Measurements from ENCODE around the gene SLC1A2. TPM values are rescaled to one million over a fixed set of nuclear protein-coding genes. Genes with fewer than 3 reads are reported as not detected.
A peak's percentile ranks its signal among the peaks of the same experiment; 100 is the strongest.

The SLC1A2 gene
- total and polyA plus RNA-seq, 2 of the 4 experiments (the other 2 are of a cell fraction): 0.15 to 0.54 TPM

DNA sequence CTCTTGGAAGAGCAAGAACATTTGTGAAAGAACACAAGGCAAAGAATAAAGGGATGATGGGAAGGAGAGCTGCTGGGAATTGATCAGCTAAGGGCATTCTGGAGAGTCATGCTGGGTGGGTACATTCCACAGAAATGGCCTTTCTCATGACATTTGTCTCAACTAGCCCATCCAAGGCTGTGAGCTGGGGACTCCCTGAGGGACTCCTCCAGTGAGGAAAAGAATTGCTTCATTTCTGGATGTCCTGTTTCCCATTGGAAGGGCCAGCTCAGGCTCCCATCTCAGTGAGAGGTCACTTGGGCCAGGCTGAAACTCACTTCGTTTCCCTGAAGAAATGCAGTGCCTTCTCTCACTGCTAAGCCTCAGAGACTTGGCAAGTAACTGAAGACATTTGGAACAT lies 173.6 kb downstream of the SLC1A2 start:
- peaks cover 2% of the 10 kb centered on the region; the same call in 1 of the 2 replicates for H3K4me1 ChIP-seq (ENCODE audit: control insufficient read depth, insufficient read depth, low read length)
- H4K8ac ChIP-seq (ENCODE audit: low read depth in 2 of 2, low read length in 2 of 2): no peak overlapping the region
- H3K23ac ChIP-seq (ENCODE audit: low read depth, low read length): no peak overlapping the region
- H3K27me3 ChIP-seq (ENCODE audit: control insufficient read depth, insufficient read depth, low read length): no peaks in the 10 kb centered on the region
- CTCF ChIA-PET: interaction anchor here (1.1 to 1.6 kb wide), 3 partner anchors 8 to 21 kb away, joined by 5 read pairs; no protein-coding TSS in a partner anchor
- no peak overlapping the region for H2AK9ac ChIP-seq (replicated peaks; ENCODE audit: low read depth, low read length, poor library complexity)
- no peak for ATAC-seq (ENCODE audit: low read depth)
- no peak overlapping the region for H4K5ac ChIP-seq (ENCODE audit: low read depth, low read length)
- H2BK5ac ChIP-seq (ENCODE audit: low read depth, low read length, poor library complexity, severe bottlenecking): no peak overlapping the region
- H3K56ac ChIP-seq (ENCODE audit: extremely low read depth, insufficient read depth, low read length): no peak overlapping the region
- intact Hi-C loops (cut with micrococcal nuclease): no loop called here
- H3K27ac ChIP-seq (ENCODE audit: insufficient read depth, low read length): no peak overlapping the region
- H3K4ac ChIP-seq (ENCODE audit: low read depth, low read length): no peak overlapping the region
- no peak overlapping the region for H3K14ac ChIP-seq (replicated peaks; ENCODE audit: low read depth, low read length)
- BruUV-seq (replicated peaks): no TSS peak
- H4K20me1 ChIP-seq (ENCODE audit: insufficient read depth, low read length): no peaks in the 10 kb centered on the region
- dilution Hi-C loops (cut with HindIII; ENCODE audit: low sequenced_read_pairs, unreplicated experiment): no loop called here
- no peaks in the 10 kb centered on the region for H3K36me3 ChIP-seq (ENCODE audit: control insufficient read depth, insufficient read depth, low read length)
- WGBS, 2 experiments (ENCODE audit: extremely low coverage in 2 of 2, insufficient read length in 1 of 2): no CpG with 5 or more reads among the region's 1 CpG
- no peak for DNase-seq
- in situ Hi-C loops (cut with MboI; ENCODE audit: low sequenced_read_pairs): no loop called here
- H3K4me3 ChIP-seq (ENCODE audit: insufficient read depth, low read depth, low read length): no peak overlapping the region
- H3K79me1 ChIP-seq (ENCODE audit: low read depth in 1 of 2, low read length in 2 of 2): no peaks in the 10 kb centered on the region
- H3K9me3 ChIP-seq (ENCODE audit: control insufficient read depth, insufficient read depth, low read length): no peaks in the 10 kb centered on the region; the same call in 1 of the 2 replicates
- H2BK120ac ChIP-seq (ENCODE audit: low read depth, low read length): no peak overlapping the region
- H4K91ac ChIP-seq (ENCODE audit: insufficient read depth, low read depth, low read length): peak overlapping the region; percentile 33; the same call in 1 of the 2 replicates
- no peak overlapping the region for H3K18ac ChIP-seq (ENCODE audit: low read depth, low read length)
- H2AFZ ChIP-seq (replicated peaks; ENCODE audit: low read length, poor library complexity): peak overlapping the region; percentile 25
- peak overlapping the region; percentile 82; the same call in 2 of the 3 replicates for H2BK15ac ChIP-seq (ENCODE audit: low read depth, low read length)
- TF ChIP-seq RFX5 (IDR thresholded peaks at IDR 0.05; ENCODE audit: low read depth, low read length) (no peak), BHLHE40 (IDR thresholded peaks at IDR 0.05; ENCODE audit: low read depth, low read length) (no peak), ELK1 (IDR thresholded peaks at IDR 0.05; ENCODE audit: borderline replicate concordance, low read depth, low read length) (no peak), RAD21 (IDR thresholded peaks at IDR 0.05; ENCODE audit: low read length) (no peak), MAZ (IDR thresholded peaks at IDR 0.05; ENCODE audit: borderline replicate concordance, low read depth, low read length) (no peak), FOS (IDR thresholded peaks at IDR 0.05; ENCODE audit: low read depth, low read length) (no peak), CHD1 (IDR thresholded peaks at IDR 0.05; ENCODE audit: low read depth, low read length) (no peak)
- H2AK5ac ChIP-seq (ENCODE audit: low read depth, low read length): peak overlapping the region; percentile 35; the same call in 1 of the 2 replicates
- POLR2A ChIA-PET (ENCODE audit: unreplicated experiment): no interaction called here
- peaks cover 2% of the 10 kb centered on the region; the same call in 1 of the 2 replicates for H3K9me1 ChIP-seq (ENCODE audit: insufficient read depth, low read length)
- no peak overlapping the region for H3K4me2 ChIP-seq (ENCODE audit: low read depth, low read length)
- no peak overlapping the region for H2BK20ac ChIP-seq (ENCODE audit: low read depth, low read length)
- H3K9ac ChIP-seq (ENCODE audit: low read depth, low read length): no peak overlapping the region

All from IMR-90 (cell line).